Retinal pigment epithelial cell (primary cell): ENCODE measurements around the gene PTPRC.
"Not testable (repeated sequence)": the region's sequence is repeated elsewhere in the genome, so short reads cannot be mapped to it uniquely, and the experiment has no call there.

Source experiments
- DNase-seq: peaks from one replicate; pipeline ENCODE4 v3.0.0-alpha.2; 2010; ENCODE audit warnings: low read depth
- H3K4me3 ChIP-seq: 2 replicates; pipeline ENCODE4 v1.5.1; 2011; ENCODE audit warnings: mild to moderate bottlenecking, low read length, control low read depth, moderate library complexity
- TF ChIP-seq, protein P1 (sequence below): conservative IDR thresholded peaks from 2 replicates; pipeline ENCODE4 v1.5.1; 2011; ENCODE audit warnings: low read depth, low read length, control low read depth, inconsistent platforms

The PTPRC gene

GRCh38 chr1:198600906-198601305, 37.9 kb upstream of the PTPRC start:
- TF ChIP-seq, protein P1, sequence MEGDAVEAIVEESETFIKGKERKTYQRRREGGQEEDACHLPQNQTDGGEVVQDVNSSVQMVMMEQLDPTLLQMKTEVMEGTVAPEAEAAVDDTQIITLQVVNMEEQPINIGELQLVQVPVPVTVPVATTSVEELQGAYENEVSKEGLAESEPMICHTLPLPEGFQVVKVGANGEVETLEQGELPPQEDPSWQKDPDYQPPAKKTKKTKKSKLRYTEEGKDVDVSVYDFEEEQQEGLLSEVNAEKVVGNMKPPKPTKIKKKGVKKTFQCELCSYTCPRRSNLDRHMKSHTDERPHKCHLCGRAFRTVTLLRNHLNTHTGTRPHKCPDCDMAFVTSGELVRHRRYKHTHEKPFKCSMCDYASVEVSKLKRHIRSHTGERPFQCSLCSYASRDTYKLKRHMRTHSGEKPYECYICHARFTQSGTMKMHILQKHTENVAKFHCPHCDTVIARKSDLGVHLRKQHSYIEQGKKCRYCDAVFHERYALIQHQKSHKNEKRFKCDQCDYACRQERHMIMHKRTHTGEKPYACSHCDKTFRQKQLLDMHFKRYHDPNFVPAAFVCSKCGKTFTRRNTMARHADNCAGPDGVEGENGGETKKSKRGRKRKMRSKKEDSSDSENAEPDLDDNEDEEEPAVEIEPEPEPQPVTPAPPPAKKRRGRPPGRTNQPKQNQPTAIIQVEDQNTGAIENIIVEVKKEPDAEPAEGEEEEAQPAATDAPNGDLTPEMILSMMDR: no peak
- no peak overlapping the region for H3K4me3 ChIP-seq

GRCh38 chr1:198601310-198601709, 37.5 kb upstream of the PTPRC start:
- not testable (repeated sequence) for DNase-seq

More at GRCh38 chr1:198600906-198601305, 37.9 kb upstream of the PTPRC start:
- no peak for DNase-seq

DNA sequence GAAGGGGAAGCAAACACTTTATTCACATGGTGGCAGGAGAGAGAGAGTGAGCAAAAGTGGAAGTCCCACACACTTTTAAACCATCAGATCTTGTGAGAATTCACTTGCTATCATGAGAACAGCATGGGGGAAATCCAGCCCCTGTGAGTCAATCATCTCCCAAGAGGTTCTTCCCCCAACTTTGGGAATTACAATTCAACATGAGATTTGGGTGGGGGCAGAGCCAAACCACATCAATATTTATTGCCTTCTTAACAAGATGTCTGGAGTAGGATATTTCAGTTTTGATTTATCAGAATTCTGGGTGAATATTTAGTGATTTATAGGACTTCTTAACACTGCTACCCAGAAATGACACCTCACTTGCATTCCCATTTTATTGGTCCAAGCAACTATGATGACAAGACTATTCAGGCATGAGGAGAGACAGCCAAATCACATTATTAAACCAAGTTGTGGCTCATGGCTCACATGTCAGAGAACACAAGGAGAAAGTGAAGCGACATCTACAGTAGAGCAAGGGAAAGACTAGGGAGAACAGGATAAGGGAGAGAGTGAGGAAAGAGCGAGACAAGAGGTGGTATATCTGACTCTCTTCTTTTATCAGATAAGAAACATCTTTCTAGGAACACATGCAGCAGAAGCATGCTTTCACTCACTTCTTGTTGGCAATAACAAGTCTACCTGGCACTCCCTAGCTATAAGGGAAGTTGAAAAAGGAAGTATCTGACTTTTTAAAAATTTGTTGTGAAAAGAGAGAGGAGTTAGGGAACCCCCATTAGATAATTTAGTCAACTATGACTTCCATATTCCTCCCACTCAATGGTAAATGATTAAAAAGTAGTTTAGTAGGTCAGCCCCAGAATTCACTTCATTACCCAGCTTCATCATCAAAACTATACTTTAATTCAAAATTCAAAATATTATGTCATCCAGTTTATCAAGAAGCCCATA, 36.6 kb upstream of the PTPRC start:
- DNase-seq: no peak
- no peak overlapping the region for H3K4me3 ChIP-seq
- TF ChIP-seq, protein P1: no peak

More at GRCh38 chr1:198601310-198601709, 37.5 kb upstream of the PTPRC start:
- not testable (repeated sequence) for H3K4me3 ChIP-seq

DNA sequence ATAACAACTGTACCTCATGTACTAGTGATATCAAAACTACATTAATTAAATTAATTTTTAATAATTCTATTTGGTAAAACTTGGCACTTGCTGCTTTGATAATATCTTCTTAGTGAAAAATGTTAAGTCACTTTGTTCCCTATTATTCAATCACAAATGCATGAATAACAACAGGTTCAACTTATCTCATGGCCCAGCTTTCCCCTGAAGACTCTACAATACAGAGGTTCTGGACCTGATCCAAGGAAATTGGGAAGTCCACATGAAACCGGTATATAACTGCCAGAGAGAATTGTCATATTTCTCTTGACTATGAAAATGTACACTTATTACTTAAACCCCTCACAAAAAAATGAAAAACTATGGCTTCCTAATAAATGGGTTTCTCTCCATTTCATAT, 33.9 kb upstream of the PTPRC start:
- H3K4me3 ChIP-seq: no peak overlapping the region
- TF ChIP-seq, protein P1: no peak
- no peak for DNase-seq

- TF ChIP-seq, protein P1: no peak
- H3K4me3 ChIP-seq: no peak overlapping the region
- DNase-seq: no peak
Observed at GRCh38 chr1:198605406-198605805, 33.4 kb upstream of the PTPRC start.

DNA sequence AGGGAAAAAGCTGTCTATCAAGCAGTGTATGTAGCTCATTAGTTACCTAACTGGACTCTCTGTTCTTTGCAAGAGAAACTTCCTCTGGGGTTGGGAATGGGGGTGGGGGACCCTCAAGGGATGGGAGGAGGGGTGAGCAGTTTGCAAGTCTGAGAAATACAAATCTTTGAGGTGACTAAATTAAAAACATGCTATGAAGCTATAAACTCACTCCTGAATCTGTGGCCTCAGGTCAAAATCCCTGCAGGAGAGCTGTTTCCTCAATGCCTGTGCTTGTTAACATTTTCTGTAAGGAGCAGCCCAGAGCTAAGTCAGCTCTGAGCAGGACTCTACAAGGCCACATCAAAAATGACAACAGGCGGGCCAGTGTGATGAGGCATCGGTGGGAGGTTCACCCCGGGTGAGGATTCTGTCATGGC, 32.8 kb upstream of the PTPRC start:
- DNase-seq: no peak
- no peak overlapping the region for H3K4me3 ChIP-seq
- TF ChIP-seq, protein P1: no peak

GRCh38 chr1:198607714-198608113, 31.1 kb upstream of the PTPRC start:
- no peak overlapping the region for H3K4me3 ChIP-seq
- peak; percentile 6 for DNase-seq
- TF ChIP-seq, protein P1: no peak
